Measurements from ENCODE around the gene ANP32A. TPM values are rescaled to one million over a fixed set of nuclear protein-coding genes. Genes with fewer than 3 reads are reported as not detected.

The ANP32A gene
- polyA plus RNA-seq, 1 donor (not counting 4 experiments of a cell fraction or from before 2014, with no cell fraction given): 93.6 TPM

GRCh38 chr15:68829068-68829467 is 8.4 kb upstream of the ANP32A start:
- H3K9me1 ChIP-seq (ENCODE audit: control insufficient read depth, extremely low read depth, insufficient read depth, low read length): no peaks in the 10 kb centered on the region
- no peaks in the 10 kb centered on the region for H4K20me1 ChIP-seq (ENCODE audit: control insufficient read depth, extremely low read depth, insufficient read depth, low read length)
- no peak overlapping the region for H3K4me3 ChIP-seq (ENCODE audit: control insufficient read depth in 2 of 3, extremely low read depth in 1 of 3, insufficient read depth in 2 of 3, low read depth in 1 of 3, low read length in 3 of 3)
- no peak for TF ChIP-seq EZH2 (IDR thresholded peaks at IDR 0.05; ENCODE audit: low read length)
- peak; percentile 44 to 72 (median 46) for TF ChIP-seq CTCF (optimal IDR thresholded peaks at IDR 0.05 in 1 of 3, IDR thresholded peaks at IDR 0.05 in 1 of 3, conservative IDR thresholded peaks at IDR 0.05 in 1 of 3; ENCODE audit: extremely low read depth in 1 of 3, insufficient read depth in 2 of 3, low read length in 3 of 3)
- no peak overlapping the region for H3K9ac ChIP-seq (ENCODE audit: control insufficient read depth, extremely low read depth, insufficient read depth, low read length)
- peaks cover 2% of the 10 kb centered on the region for H3K27me3 ChIP-seq (ENCODE audit: control insufficient read depth, extremely low read depth, insufficient read depth, low read length)
- H3K79me2 ChIP-seq (ENCODE audit: control insufficient read depth, insufficient read depth, low read length): no peaks in the 10 kb centered on the region
- dilution Hi-C loops (cut with MboI; ENCODE audit: extremely low pct_ligation_motif_present, low sequenced_read_pairs): no loop called here
- FAIRE-seq (peak; percentile 77), DNase-seq (ENCODE audit: low read depth, low spot score) (no peak)
- no peaks in the 10 kb centered on the region for H3K9me3 ChIP-seq (ENCODE audit: control insufficient read depth, low read depth, low read length)
- no peak overlapping the region for H2AFZ ChIP-seq (ENCODE audit: control insufficient read depth, low read length)
- H3K4me1 ChIP-seq (ENCODE audit: control insufficient read depth, extremely low read depth, insufficient read depth, low read length): no peaks in the 10 kb centered on the region
- H3K27ac ChIP-seq (ENCODE audit: control insufficient read depth, insufficient read depth, low read length): no peak overlapping the region
- no peak overlapping the region for H3K4me2 ChIP-seq (ENCODE audit: control insufficient read depth, extremely low read depth, insufficient read depth, low read depth, low read length)
- no peaks in the 10 kb centered on the region for H3K36me3 ChIP-seq (ENCODE audit: control insufficient read depth in 2 of 2, extremely low read depth in 1 of 2, insufficient read depth in 2 of 2, low read length in 2 of 2)

GRCh38 chr15:68823561-68823960 is 2.9 kb upstream of the ANP32A start:
- no peak for TF ChIP-seq CTCF (optimal IDR thresholded peaks at IDR 0.05 in 1 of 3, IDR thresholded peaks at IDR 0.05 in 1 of 3, conservative IDR thresholded peaks at IDR 0.05 in 1 of 3; ENCODE audit: extremely low read depth in 1 of 3, insufficient read depth in 2 of 3, low read length in 3 of 3)
- TF ChIP-seq EZH2 (IDR thresholded peaks at IDR 0.05; ENCODE audit: low read length): no peak
- Histone ChIP-seq H3K4me2 (ENCODE audit: control insufficient read depth, extremely low read depth, insufficient read depth, low read depth, low read length) (no peak overlapping the region), H2AFZ (ENCODE audit: control insufficient read depth, low read length) (no peak overlapping the region), H3K79me2 (ENCODE audit: control insufficient read depth, insufficient read depth, low read length) (peaks cover 19% of the 10 kb centered on the region), H3K9me1 (ENCODE audit: control insufficient read depth, extremely low read depth, insufficient read depth, low read length) (no peaks in the 10 kb centered on the region), H3K27me3 (ENCODE audit: control insufficient read depth, extremely low read depth, insufficient read depth, low read length) (no peaks in the 10 kb centered on the region), H3K27ac (ENCODE audit: control insufficient read depth, insufficient read depth, low read length) (no peak overlapping the region), H3K36me3 (ENCODE audit: control insufficient read depth in 2 of 2, extremely low read depth in 1 of 2, insufficient read depth in 2 of 2, low read length in 2 of 2) (no peaks in the 10 kb centered on the region), H3K4me1 (ENCODE audit: control insufficient read depth, extremely low read depth, insufficient read depth, low read length) (peaks cover 7% of the 10 kb centered on the region), H3K9ac (ENCODE audit: control insufficient read depth, extremely low read depth, insufficient read depth, low read length) (no peak overlapping the region), H3K4me3 (ENCODE audit: control insufficient read depth in 2 of 3, extremely low read depth in 1 of 3, insufficient read depth in 2 of 3, low read depth in 1 of 3, low read length in 3 of 3) (no peak overlapping the region), H4K20me1 (ENCODE audit: control insufficient read depth, extremely low read depth, insufficient read depth, low read length) (no peaks in the 10 kb centered on the region), H3K9me3 (ENCODE audit: control insufficient read depth, low read depth, low read length) (no peaks in the 10 kb centered on the region)
- no peak for FAIRE-seq
- dilution Hi-C loops (cut with MboI; ENCODE audit: extremely low pct_ligation_motif_present, low sequenced_read_pairs): no loop called here
- no peak for DNase-seq (ENCODE audit: low read depth, low spot score)
